ENCODE results near the gene SKAP1.
A peak's percentile ranks its signal among the peaks of the same experiment; 100 is the strongest.

The SKAP1 gene

GRCh38 chr17:48439875-48440505 lies 10.0 kb upstream of the SKAP1 start:
- TF ChIP-seq ZFX (IDR thresholded peaks at IDR 0.05; ENCODE audit: borderline replicate concordance) (no peak), CTCF (IDR thresholded peaks at IDR 0.05) (no peak)
- H3K27ac ChIP-seq = no peak overlapping the region

- H3K27ac ChIP-seq = no peak overlapping the region
- no peak for TF ChIP-seq CTCF (IDR thresholded peaks at IDR 0.05)
- TF ChIP-seq ZFX (IDR thresholded peaks at IDR 0.05; ENCODE audit: borderline replicate concordance) = no peak
These were observed 9.3 kb upstream of the SKAP1 start for GRCh38 chr17:48439110-48439850.

GRCh38 chr17:48438516-48439061 lies 8.6 kb upstream of the SKAP1 start:
- no peak overlapping the region for H3K27ac ChIP-seq
- TF ChIP-seq CTCF (IDR thresholded peaks at IDR 0.05) (no peak), ZFX (IDR thresholded peaks at IDR 0.05; ENCODE audit: borderline replicate concordance) (no peak)

- TF ChIP-seq CTCF (IDR thresholded peaks at IDR 0.05) (no peak), ZFX (IDR thresholded peaks at IDR 0.05; ENCODE audit: borderline replicate concordance) (no peak)
These were observed 3.9 kb upstream of the SKAP1 start for GRCh38 chr17:48433896-48434295.

GRCh38 chr17:48432820-48433775 lies 3.1 kb upstream of the SKAP1 start:
- TF ChIP-seq ZFX (IDR thresholded peaks at IDR 0.05; ENCODE audit: borderline replicate concordance) = no peak
- TF ChIP-seq CTCF (IDR thresholded peaks at IDR 0.05) = no peak
- H3K27ac ChIP-seq = no peak overlapping the region

More at GRCh38 chr17:48433896-48434295, 3.9 kb upstream of the SKAP1 start:
- no peak overlapping the region for H3K27ac ChIP-seq

- H3K27ac ChIP-seq = peak overlapping the region; percentile 19; the same call in 1 of the 2 replicates
- no peak for TF ChIP-seq ZFX (IDR thresholded peaks at IDR 0.05; ENCODE audit: borderline replicate concordance)
- no peak for TF ChIP-seq CTCF (IDR thresholded peaks at IDR 0.05)
These were observed 858 bp downstream of the SKAP1 start for GRCh38 chr17:48429156-48429555.
